ENCODE measurements around the gene TMEM231. TPM values are rescaled to one million over a fixed set of nuclear protein-coding genes. Genes with fewer than 3 reads are reported as not detected.

Gene TMEM231
- total RNA-seq, 2 donors from 2014 or later = 2.6 to 7.6 TPM

GRCh38 chr16:75534560-75535205, 21.4 kb downstream of the TMEM231 start:
- Histone ChIP-seq H3K9me3 (no peaks in the 10 kb centered on the region), H3K36me3 (replicated peaks in 1 of 2; ENCODE audit: insufficient read depth in 1 of 2, low read depth in 2 of 2) (no peaks in the 10 kb centered on the region), H3K27me3 (no peaks in the 10 kb centered on the region), H3K27ac (no peak overlapping the region), H3K4me1 (no peaks in the 10 kb centered on the region), H3K4me3 (no peak overlapping the region)
- ATAC-seq = no peak
- TF ChIP-seq, protein P1, sequence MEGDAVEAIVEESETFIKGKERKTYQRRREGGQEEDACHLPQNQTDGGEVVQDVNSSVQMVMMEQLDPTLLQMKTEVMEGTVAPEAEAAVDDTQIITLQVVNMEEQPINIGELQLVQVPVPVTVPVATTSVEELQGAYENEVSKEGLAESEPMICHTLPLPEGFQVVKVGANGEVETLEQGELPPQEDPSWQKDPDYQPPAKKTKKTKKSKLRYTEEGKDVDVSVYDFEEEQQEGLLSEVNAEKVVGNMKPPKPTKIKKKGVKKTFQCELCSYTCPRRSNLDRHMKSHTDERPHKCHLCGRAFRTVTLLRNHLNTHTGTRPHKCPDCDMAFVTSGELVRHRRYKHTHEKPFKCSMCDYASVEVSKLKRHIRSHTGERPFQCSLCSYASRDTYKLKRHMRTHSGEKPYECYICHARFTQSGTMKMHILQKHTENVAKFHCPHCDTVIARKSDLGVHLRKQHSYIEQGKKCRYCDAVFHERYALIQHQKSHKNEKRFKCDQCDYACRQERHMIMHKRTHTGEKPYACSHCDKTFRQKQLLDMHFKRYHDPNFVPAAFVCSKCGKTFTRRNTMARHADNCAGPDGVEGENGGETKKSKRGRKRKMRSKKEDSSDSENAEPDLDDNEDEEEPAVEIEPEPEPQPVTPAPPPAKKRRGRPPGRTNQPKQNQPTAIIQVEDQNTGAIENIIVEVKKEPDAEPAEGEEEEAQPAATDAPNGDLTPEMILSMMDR (IDR thresholded peaks at IDR 0.05) = no peak
- TF ChIP-seq POLR2A (IDR thresholded peaks at IDR 0.05) = no peak
- intact Hi-C loops (cut with DNase I) = no loop called here
- no peak for DNase-seq
- WGBS, 2 donors = 73 to 79% methylated on average over 10 to 19 of the region's 19 CpGs

GRCh38 chr16:75532791-75533190, 23.3 kb downstream of the TMEM231 start:
- Histone ChIP-seq H3K4me3 (no peak overlapping the region), H3K36me3 (replicated peaks in 1 of 2; ENCODE audit: insufficient read depth in 1 of 2, low read depth in 2 of 2) (no peaks in the 10 kb centered on the region), H3K27ac (no peak overlapping the region), H3K4me1 (peaks cover 4% of the 10 kb centered on the region), H3K27me3 (no peaks in the 10 kb centered on the region), H3K9me3 (no peaks in the 10 kb centered on the region)
- DNase-seq = no peak
- TF ChIP-seq, protein P1 (IDR thresholded peaks at IDR 0.05) = no peak
- TF ChIP-seq POLR2A (IDR thresholded peaks at IDR 0.05) = no peak
- WGBS, 2 donors = 71 to 84% methylated on average over 1 to 2 of the region's 2 CpGs
- intact Hi-C loops (cut with DNase I) = no loop called here
- ATAC-seq = no peak

- Histone ChIP-seq H3K27me3 (no peaks in the 10 kb centered on the region), H3K4me3 (no peak overlapping the region), H3K36me3 (replicated peaks in 1 of 2; ENCODE audit: insufficient read depth in 1 of 2, low read depth in 2 of 2) (no peaks in the 10 kb centered on the region), H3K27ac (no peak overlapping the region), H3K4me1 (peaks cover 9% of the 10 kb centered on the region), H3K9me3 (no peaks in the 10 kb centered on the region)
- WGBS, 2 donors = 64 to 72% methylated on average over 6 to 8 of the region's 8 CpGs
- ATAC-seq = no peak
- no peak for DNase-seq
- intact Hi-C loops (cut with DNase I) = no loop called here
- no peak for TF ChIP-seq POLR2A (IDR thresholded peaks at IDR 0.05)
Observed at GRCh38 chr16:75532142-75532765, 23.8 kb downstream of the TMEM231 start.

DNA sequence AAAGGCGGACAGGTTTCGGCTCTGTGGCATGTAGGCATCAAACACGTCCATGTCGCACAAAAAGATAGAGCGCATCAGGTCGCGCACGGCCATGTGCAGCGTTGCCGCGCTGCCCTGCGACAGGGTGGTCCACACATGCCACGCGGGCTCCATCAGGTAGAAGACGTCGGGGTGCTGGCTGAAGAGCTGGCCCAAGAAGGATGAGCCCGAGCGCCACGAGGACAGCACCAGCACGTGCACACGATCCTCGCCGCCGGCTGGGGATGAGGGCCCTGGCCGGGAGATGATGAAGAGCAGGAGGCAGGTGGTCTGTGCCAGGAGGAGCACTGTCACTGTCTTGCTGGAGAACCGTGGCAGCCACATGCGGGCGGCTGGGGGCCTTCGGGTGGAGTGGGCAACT, 26.1 kb downstream of the TMEM231 start:
- no peak overlapping the region for H3K27ac ChIP-seq
- no peaks in the 10 kb centered on the region for H3K27me3 ChIP-seq
- TF ChIP-seq, protein P1 (IDR thresholded peaks at IDR 0.05) = no peak
- no peak for TF ChIP-seq POLR2A (IDR thresholded peaks at IDR 0.05)
- H3K4me3 ChIP-seq = no peak overlapping the region
- WGBS, 2 donors = 92 to 95% methylated on average over 28 to 29 of the region's 29 CpGs
- DNase-seq = no peak
- H3K4me1 ChIP-seq = peaks cover 9% of the 10 kb centered on the region
- no peaks in the 10 kb centered on the region for H3K36me3 ChIP-seq (replicated peaks in 1 of 2; ENCODE audit: insufficient read depth in 1 of 2, low read depth in 2 of 2)
- intact Hi-C loops (cut with DNase I) = no loop called here
- no peak for ATAC-seq
- no peaks in the 10 kb centered on the region for H3K9me3 ChIP-seq

- Histone ChIP-seq H3K4me3 (no peak overlapping the region), H3K27ac (no peak overlapping the region), H3K36me3 (replicated peaks in 1 of 2; ENCODE audit: insufficient read depth in 1 of 2, low read depth in 2 of 2) (no peaks in the 10 kb centered on the region), H3K4me1 (peaks cover 9% of the 10 kb centered on the region), H3K9me3 (no peaks in the 10 kb centered on the region), H3K27me3 (no peaks in the 10 kb centered on the region)
- no peak for DNase-seq
- TF ChIP-seq, protein P1 (IDR thresholded peaks at IDR 0.05) = no peak
- TF ChIP-seq POLR2A (IDR thresholded peaks at IDR 0.05) = no peak
- intact Hi-C loops (cut with DNase I) = no loop called here
- 95 to 96% methylated on average over 29 to 78 of the region's 81 CpGs for WGBS, 2 donors
- ATAC-seq = no peak
Observed at GRCh38 chr16:75529056-75529905, 26.8 kb downstream of the TMEM231 start.
